Measurements from ENCODE around the gene MRPL39. TPM values are rescaled to one million over a fixed set of nuclear protein-coding genes. Genes with fewer than 3 reads are reported as not detected.

MRPL39 gene
- total and polyA plus RNA-seq, 9 of the 15 experiments (the other 6 are each of a cell fraction or from before 2014, with no cell fraction given) = 65.4 to 247 (median 105) TPM

DNA sequence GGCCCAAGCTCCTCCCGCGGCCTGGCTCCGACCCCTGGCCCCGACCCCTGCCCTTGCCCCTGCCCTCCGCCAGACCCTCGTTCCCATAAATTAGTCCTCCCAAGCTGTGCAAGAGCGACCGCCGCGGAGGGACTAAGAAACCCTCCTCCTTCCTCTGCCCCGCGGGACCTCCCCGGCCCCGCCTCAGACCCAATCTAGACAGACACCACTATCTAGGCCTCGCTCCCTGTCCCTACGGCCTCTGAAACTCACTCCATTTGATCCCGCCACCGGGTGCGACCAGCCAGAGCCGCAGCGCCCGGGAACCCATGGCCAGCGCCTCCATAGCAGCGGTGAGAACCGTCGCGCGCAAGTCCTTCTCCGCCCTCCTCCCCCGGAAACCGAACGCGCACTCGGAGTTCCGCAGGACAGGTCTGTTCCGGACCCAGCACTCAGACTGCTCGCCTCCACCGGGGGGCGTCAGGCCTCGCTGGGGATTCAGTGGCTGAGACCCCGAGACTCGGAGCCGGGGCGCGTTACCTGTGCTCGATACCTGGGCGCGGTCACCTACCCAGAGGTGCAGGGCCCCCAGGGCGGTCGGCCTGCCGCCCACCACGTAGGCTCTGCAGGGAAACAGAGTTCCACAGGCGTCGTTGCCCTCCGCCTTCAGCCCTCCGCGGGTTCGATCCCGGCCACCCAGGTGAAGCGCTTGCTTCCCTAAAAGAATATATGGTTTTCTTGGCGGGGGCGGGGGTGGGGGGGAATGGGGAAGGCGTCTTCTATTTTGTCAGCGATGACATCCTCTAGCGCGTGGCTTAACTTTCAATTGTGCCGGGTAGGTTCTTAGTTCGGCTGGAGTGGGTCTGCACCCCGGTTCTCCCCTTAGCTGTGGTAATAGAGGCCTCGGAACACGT is at the start of gene MRPL39 (continued):
- TF ChIP-seq KAT7 (CRISPR knock-in tag; IDR thresholded peaks at IDR 0.05; ENCODE audit: borderline replicate concordance) (no peak), MEIS2 (IDR thresholded peaks at IDR 0.05; ENCODE audit: partially characterized antibody) (no peak), ZNF239 (CRISPR knock-in tag; IDR thresholded peaks at IDR 0.05) (0 out of 2 replicates have a peak, but pooled peaks have one; percentile 32), ETV1 (tag; conservative IDR thresholded peaks at IDR 0.05; ENCODE audit: low read depth) (peak; percentile 83), RAD51 (IDR thresholded peaks at IDR 0.05; ENCODE audit: borderline replicate concordance, low read depth) (no peak), CHD1 (IDR thresholded peaks at IDR 0.05; ENCODE audit: low read length) (no peak), ARID1B (IDR thresholded peaks at IDR 0.05) (peak; percentile 54), FOXK2 (conservative IDR thresholded peaks at IDR 0.05 in 1 of 2, IDR thresholded peaks at IDR 0.05 in 1 of 2; ENCODE audit: low read depth in 2 of 2) (peak; percentile 33 to 61), ZNF668 (CRISPR knock-in tag; IDR thresholded peaks at IDR 0.05) (no peak), FOXJ2 (tag; IDR thresholded peaks at IDR 0.05) (no peak)
- TF ChIP-seq, protein P1, sequence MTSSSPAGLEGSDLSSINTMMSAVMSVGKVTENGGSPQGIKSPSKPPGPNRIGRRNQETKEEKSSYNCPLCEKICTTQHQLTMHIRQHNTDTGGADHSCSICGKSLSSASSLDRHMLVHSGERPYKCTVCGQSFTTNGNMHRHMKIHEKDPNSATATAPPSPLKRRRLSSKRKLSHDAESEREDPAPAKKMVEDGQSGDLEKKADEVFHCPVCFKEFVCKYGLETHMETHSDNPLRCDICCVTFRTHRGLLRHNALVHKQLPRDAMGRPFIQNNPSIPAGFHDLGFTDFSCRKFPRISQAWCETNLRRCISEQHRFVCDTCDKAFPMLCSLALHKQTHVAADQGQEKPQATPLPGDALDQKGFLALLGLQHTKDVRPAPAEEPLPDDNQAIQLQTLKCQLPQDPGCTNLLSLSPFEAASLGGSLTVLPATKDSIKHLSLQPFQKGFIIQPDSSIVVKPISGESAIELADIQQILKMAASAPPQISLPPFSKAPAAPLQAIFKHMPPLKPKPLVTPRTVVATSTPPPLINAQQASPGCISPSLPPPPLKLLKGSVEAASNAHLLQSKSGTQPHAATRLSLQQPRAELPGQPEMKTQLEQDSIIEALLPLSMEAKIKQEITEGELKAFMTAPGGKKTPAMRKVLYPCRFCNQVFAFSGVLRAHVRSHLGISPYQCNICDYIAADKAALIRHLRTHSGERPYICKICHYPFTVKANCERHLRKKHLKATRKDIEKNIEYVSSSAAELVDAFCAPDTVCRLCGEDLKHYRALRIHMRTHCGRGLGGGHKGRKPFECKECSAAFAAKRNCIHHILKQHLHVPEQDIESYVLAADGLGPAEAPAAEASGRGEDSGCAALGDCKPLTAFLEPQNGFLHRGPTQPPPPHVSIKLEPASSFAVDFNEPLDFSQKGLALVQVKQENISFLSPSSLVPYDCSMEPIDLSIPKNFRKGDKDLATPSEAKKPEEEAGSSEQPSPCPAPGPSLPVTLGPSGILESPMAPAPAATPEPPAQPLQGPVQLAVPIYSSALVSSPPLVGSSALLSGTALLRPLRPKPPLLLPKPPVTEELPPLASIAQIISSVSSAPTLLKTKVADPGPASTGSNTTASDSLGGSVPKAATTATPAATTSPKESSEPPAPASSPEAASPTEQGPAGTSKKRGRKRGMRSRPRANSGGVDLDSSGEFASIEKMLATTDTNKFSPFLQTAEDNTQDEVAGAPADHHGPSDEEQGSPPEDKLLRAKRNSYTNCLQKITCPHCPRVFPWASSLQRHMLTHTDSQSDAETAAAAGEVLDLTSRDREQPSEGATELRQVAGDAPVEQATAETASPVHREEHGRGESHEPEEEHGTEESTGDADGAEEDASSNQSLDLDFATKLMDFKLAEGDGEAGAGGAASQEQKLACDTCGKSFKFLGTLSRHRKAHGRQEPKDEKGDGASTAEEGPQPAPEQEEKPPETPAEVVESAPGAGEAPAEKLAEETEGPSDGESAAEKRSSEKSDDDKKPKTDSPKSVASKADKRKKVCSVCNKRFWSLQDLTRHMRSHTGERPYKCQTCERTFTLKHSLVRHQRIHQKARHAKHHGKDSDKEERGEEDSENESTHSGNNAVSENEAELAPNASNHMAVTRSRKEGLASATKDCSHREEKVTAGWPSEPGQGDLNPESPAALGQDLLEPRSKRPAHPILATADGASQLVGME (CRISPR knock-in tag; IDR thresholded peaks at IDR 0.05) = peak; percentile 91
- TF ChIP-seq, protein P2, sequence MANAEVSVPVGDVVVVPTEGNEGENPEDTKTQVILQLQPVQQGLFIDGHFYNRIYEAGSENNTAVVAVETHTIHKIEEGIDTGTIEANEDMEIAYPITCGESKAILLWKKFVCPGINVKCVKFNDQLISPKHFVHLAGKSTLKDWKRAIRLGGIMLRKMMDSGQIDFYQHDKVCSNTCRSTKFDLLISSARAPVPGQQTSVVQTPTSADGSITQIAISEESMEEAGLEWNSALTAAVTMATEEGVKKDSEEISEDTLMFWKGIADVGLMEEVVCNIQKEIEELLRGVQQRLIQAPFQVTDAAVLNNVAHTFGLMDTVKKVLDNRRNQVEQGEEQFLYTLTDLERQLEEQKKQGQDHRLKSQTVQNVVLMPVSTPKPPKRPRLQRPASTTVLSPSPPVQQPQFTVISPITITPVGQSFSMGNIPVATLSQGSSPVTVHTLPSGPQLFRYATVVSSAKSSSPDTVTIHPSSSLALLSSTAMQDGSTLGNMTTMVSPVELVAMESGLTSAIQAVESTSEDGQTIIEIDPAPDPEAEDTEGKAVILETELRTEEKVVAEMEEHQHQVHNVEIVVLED (CRISPR knock-in tag; IDR thresholded peaks at IDR 0.05) = peak; percentile 90
- TF ChIP-seq, protein P3, sequence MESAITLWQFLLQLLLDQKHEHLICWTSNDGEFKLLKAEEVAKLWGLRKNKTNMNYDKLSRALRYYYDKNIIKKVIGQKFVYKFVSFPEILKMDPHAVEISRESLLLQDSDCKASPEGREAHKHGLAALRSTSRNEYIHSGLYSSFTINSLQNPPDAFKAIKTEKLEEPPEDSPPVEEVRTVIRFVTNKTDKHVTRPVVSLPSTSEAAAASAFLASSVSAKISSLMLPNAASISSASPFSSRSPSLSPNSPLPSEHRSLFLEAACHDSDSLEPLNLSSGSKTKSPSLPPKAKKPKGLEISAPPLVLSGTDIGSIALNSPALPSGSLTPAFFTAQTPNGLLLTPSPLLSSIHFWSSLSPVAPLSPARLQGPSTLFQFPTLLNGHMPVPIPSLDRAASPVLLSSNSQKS (CRISPR knock-in tag; IDR thresholded peaks at IDR 0.05) = no peak
- TF ChIP-seq, protein P4, sequence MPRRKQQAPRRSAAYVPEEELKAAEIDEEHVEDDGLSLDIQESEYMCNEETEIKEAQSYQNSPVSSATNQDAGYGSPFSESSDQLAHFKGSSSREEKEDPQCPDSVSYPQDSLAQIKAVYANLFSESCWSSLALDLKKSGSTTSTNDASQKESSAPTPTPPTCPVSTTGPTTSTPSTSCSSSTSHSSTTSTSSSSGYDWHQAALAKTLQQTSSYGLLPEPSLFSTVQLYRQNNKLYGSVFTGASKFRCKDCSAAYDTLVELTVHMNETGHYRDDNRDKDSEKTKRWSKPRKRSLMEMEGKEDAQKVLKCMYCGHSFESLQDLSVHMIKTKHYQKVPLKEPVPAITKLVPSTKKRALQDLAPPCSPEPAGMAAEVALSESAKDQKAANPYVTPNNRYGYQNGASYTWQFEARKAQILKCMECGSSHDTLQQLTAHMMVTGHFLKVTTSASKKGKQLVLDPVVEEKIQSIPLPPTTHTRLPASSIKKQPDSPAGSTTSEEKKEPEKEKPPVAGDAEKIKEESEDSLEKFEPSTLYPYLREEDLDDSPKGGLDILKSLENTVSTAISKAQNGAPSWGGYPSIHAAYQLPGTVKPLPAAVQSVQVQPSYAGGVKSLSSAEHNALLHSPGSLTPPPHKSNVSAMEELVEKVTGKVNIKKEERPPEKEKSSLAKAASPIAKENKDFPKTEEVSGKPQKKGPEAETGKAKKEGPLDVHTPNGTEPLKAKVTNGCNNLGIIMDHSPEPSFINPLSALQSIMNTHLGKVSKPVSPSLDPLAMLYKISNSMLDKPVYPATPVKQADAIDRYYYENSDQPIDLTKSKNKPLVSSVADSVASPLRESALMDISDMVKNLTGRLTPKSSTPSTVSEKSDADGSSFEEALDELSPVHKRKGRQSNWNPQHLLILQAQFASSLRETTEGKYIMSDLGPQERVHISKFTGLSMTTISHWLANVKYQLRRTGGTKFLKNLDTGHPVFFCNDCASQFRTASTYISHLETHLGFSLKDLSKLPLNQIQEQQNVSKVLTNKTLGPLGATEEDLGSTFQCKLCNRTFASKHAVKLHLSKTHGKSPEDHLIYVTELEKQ (CRISPR knock-in tag; IDR thresholded peaks at IDR 0.05) = no peak
